HepG2 (cell line): ENCODE results near the gene TLN1. TPM values are rescaled to one million over a fixed set of nuclear protein-coding genes. Genes with fewer than 3 reads are reported as not detected.

Experiments
- GABPA ChIP-seq, 2 experiments: IDR thresholded peaks; 2 replicates each; pipeline ENCODE4 v1.6.1; 2011 to 2016; ENCODE audit warnings: low read depth in 2 of 2, low read length in 1 of 2, missing biosample characterization in 1 of 2, missing genetic modification characterization in 1 of 2
- JARID2 ChIP-seq: sonication (generic); formaldehyde crosslinking; IDR thresholded peaks from 2 replicates; pipeline ENCODE4 v1.8.1; 2023; ENCODE audit warnings: missing genetic modification reagents, inconsistent platforms; ENCODE audit not compliant: insufficient replicate concordance
- KLF15 ChIP-seq: sonication (generic); formaldehyde crosslinking; IDR thresholded peaks from 2 replicates; pipeline ENCODE4 v1.8.1; 2023; ENCODE audit warnings: borderline replicate concordance, mild to moderate bottlenecking, inconsistent platforms, missing genetic modification reagents, mixed read lengths
- NFATC3 ChIP-seq: sonication (generic); formaldehyde crosslinking; IDR thresholded peaks from 2 replicates; pipeline ENCODE4 v1.5.1; 2020; ENCODE audit warnings: mild to moderate bottlenecking, missing genetic modification reagents
- NR2F1 ChIP-seq, 2 experiments: fragments of 450-650 bp in 1 of 2; formaldehyde crosslinking in 1 of 2; IDR thresholded peaks; 2 replicates each; pipeline versions ENCODE4 v1.5.0 to v1.6.1; 2016 to 2020; ENCODE audit warnings: mild to moderate bottlenecking in 1 of 2, missing compliant biosample characterization in 1 of 2, missing genetic modification reagents in 1 of 2, moderate library complexity in 1 of 2
- POLR2AphosphoS5 ChIP-seq: IDR thresholded peaks from 2 replicates; pipeline ENCODE4 v1.6.1; 2012; ENCODE audit warnings: low read depth, low read length
- ZKSCAN1 ChIP-seq: fragments of 150-350 bp; IDR thresholded peaks from 2 replicates; pipeline ENCODE4 v1.6.1; 2014; ENCODE audit warnings: low read length
- ZNF101 ChIP-seq: sonication (generic); formaldehyde crosslinking; IDR thresholded peaks from 2 replicates; pipeline ENCODE4 v1.4.0; 2020; ENCODE audit warnings: mild to moderate bottlenecking, low read depth, missing genetic modification reagents, borderline replicate concordance
- ZNF251 ChIP-seq: sonication (generic); formaldehyde crosslinking; IDR thresholded peaks from 2 replicates; pipeline ENCODE4 v1.9.0; 2021; ENCODE audit warnings: mild to moderate bottlenecking, missing genetic modification reagents
- ZNF652 ChIP-seq: IDR thresholded peaks from 2 replicates; pipeline ENCODE4 v1.6.1; 2016; ENCODE audit warnings: low read depth, borderline replicate concordance
- polyA plus RNA-seq, 8 experiments: library from polyadenylated mRNA; depleted of rRNA in 3 of 8; stranded (reverse) in 7 of 8; unstranded in 1 of 8; fragments of >200 nt; fragmentation: Illumina TruSeq in 4 of 8; extraction: Trizol in 4 of 8; gene quantifications; 2 replicates each; pipeline versions ENCODE4 v1.2.1 to v1.2.3, GENCODE V29; 2011 to 2016; ENCODE audit warnings: low read depth in 4 of 8, missing spikeins in 1 of 8, mixed read lengths in 1 of 8; ENCODE audit not compliant: insufficient read depth in 1 of 8
- total RNA-seq, 5 experiments: library from RNA; depleted of rRNA; stranded (reverse); fragments of >200 nt; fragmentation: Illumina TruSeq; extraction: Trizol; gene quantifications; 2 replicates each; pipeline ENCODE4 v1.2.3, GENCODE V29; 2016; ENCODE audit warnings: low read depth in 1 of 5
- TF ChIP-seq, protein P1 (sequence below): sonication (generic); formaldehyde crosslinking; IDR thresholded peaks from 2 replicates; pipeline ENCODE4 v1.4.0; 2020; ENCODE audit warnings: missing genetic modification reagents, borderline replicate concordance
- TF ChIP-seq, protein P2 (sequence below): sonication (generic); formaldehyde crosslinking; IDR thresholded peaks from 2 replicates; pipeline ENCODE4; 2020; ENCODE audit warnings: missing genetic modification reagents, mild to moderate bottlenecking, borderline replicate concordance
- TF ChIP-seq, protein P3 (sequence below): sonication (generic); formaldehyde crosslinking; IDR thresholded peaks from 2 replicates; pipeline ENCODE4 v1.8.0; 2022; ENCODE audit warnings: missing genetic modification reagents, mild to moderate bottlenecking, moderate library complexity, borderline replicate concordance
- TF ChIP-seq, protein P4 (sequence below): IDR thresholded peaks from 2 replicates; pipeline ENCODE4 v1.6.1; 2016; ENCODE audit warnings: control low read depth

Gene TLN1
- total and polyA plus RNA-seq, 2 of the 13 experiments (the other 11 are each of a cell fraction or from before 2014, with no cell fraction given) = 35.2 to 51.8 TPM

DNA sequence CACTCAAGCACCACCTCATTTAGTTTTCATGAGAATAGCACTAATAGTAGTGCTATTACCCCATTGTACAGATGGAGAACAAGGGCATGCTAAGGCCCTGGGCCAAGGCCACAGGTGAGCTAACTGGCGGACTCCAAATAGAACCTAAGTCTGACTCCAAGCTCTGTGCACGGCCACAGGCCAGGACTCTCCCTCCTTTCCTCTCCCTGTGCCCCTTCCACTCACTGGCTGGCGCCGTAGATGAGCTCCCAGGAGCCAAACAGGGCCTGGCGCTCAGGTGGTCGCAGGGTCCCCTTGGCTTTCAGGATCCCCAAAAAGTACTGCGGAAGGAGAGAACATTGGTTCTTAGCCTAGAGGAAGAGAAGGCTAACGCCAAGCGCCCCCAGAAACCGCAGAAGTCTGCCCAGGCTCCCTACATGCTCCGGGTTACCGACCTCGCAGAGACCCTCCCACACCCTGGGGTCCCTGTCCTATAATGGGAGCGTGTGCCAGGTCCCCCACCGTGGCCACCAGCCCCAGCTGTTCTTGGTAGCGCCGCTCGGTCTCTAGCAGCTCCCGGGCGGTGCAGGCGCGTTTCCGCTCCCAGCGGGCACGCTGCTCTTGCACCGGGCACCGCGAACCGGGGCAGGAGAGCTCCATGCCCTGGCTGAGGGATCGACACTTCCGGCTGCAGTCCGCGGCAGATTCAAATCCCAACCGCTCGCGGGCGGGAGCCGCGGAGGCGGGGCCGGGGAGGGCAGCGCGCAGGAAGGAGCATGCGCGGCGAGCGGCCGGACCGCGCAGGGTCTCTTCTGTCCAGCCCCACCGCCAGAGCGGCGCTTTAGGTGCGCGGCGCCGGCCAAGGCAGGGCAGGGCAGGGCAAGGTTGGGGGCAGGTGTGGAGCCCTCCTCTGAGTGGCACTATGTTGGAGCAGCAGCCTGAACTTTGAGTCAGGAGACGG, 67.2 kb downstream of the TLN1 start, which contains the start of gene ARHGEF39 (continued):
- TF ChIP-seq, protein P1, sequence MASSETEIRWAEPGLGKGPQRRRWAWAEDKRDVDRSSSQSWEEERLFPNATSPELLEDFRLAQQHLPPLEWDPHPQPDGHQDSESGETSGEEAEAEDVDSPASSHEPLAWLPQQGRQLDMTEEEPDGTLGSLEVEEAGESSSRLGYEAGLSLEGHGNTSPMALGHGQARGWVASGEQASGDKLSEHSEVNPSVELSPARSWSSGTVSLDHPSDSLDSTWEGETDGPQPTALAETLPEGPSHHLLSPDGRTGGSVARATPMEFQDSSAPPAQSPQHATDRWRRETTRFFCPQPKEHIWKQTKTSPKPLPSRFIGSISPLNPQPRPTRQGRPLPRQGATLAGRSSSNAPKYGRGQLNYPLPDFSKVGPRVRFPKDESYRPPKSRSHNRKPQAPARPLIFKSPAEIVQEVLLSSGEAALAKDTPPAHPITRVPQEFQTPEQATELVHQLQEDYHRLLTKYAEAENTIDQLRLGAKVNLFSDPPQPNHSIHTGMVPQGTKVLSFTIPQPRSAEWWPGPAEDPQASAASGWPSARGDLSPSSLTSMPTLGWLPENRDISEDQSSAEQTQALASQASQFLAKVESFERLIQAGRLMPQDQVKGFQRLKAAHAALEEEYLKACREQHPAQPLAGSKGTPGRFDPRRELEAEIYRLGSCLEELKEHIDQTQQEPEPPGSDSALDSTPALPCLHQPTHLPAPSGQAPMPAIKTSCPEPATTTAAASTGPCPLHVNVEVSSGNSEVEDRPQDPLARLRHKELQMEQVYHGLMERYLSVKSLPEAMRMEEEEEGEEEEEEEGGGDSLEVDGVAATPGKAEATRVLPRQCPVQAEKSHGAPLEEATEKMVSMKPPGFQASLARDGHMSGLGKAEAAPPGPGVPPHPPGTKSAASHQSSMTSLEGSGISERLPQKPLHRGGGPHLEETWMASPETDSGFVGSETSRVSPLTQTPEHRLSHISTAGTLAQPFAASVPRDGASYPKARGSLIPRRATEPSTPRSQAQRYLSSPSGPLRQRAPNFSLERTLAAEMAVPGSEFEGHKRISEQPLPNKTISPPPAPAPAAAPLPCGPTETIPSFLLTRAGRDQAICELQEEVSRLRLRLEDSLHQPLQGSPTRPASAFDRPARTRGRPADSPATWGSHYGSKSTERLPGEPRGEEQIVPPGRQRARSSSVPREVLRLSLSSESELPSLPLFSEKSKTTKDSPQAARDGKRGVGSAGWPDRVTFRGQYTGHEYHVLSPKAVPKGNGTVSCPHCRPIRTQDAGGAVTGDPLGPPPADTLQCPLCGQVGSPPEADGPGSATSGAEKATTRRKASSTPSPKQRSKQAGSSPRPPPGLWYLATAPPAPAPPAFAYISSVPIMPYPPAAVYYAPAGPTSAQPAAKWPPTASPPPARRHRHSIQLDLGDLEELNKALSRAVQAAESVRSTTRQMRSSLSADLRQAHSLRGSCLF (CRISPR knock-in tag) = no peak
- TF ChIP-seq GABPA (IDR thresholded peaks at IDR 0.05; ENCODE audit: low read depth, low read length) (no peak), GABPA (CRISPR knock-in tag; IDR thresholded peaks at IDR 0.05; ENCODE audit: low read depth) (peak; percentile 88), ZNF251 (no peak), ZKSCAN1 (no peak), KLF15 (CRISPR knock-in tag) (no peak), ZNF101 (CRISPR knock-in tag) (0 out of 2 replicates have a peak, but pooled peaks have one; percentile 2), NR2F1 (CRISPR knock-in tag; IDR thresholded peaks at IDR 0.05) (no peak), JARID2 (CRISPR knock-in tag) (no peak), POLR2AphosphoS5 (peak; percentile 73), ZNF652 (CRISPR knock-in tag) (no peak), NFATC3 (CRISPR knock-in tag) (no peak)
- TF ChIP-seq, protein P2, sequence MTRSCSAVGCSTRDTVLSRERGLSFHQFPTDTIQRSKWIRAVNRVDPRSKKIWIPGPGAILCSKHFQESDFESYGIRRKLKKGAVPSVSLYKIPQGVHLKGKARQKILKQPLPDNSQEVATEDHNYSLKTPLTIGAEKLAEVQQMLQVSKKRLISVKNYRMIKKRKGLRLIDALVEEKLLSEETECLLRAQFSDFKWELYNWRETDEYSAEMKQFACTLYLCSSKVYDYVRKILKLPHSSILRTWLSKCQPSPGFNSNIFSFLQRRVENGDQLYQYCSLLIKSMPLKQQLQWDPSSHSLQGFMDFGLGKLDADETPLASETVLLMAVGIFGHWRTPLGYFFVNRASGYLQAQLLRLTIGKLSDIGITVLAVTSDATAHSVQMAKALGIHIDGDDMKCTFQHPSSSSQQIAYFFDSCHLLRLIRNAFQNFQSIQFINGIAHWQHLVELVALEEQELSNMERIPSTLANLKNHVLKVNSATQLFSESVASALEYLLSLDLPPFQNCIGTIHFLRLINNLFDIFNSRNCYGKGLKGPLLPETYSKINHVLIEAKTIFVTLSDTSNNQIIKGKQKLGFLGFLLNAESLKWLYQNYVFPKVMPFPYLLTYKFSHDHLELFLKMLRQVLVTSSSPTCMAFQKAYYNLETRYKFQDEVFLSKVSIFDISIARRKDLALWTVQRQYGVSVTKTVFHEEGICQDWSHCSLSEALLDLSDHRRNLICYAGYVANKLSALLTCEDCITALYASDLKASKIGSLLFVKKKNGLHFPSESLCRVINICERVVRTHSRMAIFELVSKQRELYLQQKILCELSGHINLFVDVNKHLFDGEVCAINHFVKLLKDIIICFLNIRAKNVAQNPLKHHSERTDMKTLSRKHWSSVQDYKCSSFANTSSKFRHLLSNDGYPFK (CRISPR knock-in tag) = peak; percentile 82; the same call in 1 of the 2 replicates
- TF ChIP-seq, protein P3, sequence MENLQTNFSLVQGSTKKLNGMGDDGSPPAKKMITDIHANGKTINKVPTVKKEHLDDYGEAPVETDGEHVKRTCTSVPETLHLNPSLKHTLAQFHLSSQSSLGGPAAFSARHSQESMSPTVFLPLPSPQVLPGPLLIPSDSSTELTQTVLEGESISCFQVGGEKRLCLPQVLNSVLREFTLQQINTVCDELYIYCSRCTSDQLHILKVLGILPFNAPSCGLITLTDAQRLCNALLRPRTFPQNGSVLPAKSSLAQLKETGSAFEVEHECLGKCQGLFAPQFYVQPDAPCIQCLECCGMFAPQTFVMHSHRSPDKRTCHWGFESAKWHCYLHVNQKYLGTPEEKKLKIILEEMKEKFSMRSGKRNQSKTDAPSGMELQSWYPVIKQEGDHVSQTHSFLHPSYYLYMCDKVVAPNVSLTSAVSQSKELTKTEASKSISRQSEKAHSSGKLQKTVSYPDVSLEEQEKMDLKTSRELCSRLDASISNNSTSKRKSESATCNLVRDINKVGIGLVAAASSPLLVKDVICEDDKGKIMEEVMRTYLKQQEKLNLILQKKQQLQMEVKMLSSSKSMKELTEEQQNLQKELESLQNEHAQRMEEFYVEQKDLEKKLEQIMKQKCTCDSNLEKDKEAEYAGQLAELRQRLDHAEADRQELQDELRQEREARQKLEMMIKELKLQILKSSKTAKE (CRISPR knock-in tag) = peak; percentile 82; the same call in 1 of the 2 replicates
- TF ChIP-seq, protein P4, sequence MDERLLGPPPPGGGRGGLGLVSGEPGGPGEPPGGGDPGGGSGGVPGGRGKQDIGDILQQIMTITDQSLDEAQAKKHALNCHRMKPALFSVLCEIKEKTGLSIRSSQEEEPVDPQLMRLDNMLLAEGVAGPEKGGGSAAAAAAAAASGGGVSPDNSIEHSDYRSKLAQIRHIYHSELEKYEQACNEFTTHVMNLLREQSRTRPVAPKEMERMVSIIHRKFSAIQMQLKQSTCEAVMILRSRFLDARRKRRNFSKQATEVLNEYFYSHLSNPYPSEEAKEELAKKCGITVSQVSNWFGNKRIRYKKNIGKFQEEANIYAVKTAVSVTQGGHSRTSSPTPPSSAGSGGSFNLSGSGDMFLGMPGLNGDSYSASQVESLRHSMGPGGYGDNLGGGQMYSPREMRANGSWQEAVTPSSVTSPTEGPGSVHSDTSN (CRISPR knock-in tag) = no peak
